NT2/D1 (cell line): ENCODE data around the gene JPH4.

Experiments
- DNase-seq: peaks from one replicate; pipeline ENCODE4 v3.0.0-alpha.2; 2011; ENCODE audit warnings: low read depth, low spot score
- H3K27me3 ChIP-seq: 2 replicates; pipeline ENCODE4 v1.6.0; 2011; ENCODE audit warnings: mild to moderate bottlenecking; ENCODE audit not compliant: insufficient read length, insufficient read depth
- H3K36me3 ChIP-seq: 2 replicates; pipeline ENCODE4 v1.6.1; 2011; ENCODE audit warnings: mild to moderate bottlenecking, low read length, mixed read lengths; ENCODE audit not compliant: insufficient read depth, insufficient read length
- H3K4me1 ChIP-seq: 2 replicates; pipeline ENCODE4 v1.5.1; 2011; ENCODE audit not compliant: insufficient read depth, insufficient read length
- H3K4me3 ChIP-seq: 2 replicates; pipeline ENCODE4 v1.5.1; 2011; ENCODE audit warnings: low read depth; ENCODE audit not compliant: insufficient read length
- H3K9ac ChIP-seq: 2 replicates; pipeline ENCODE4 v1.6.0; 2011; ENCODE audit warnings: low read depth; ENCODE audit not compliant: insufficient read length
- H3K9me3 ChIP-seq: 2 replicates; pipeline ENCODE4 v1.5.1; 2011; ENCODE audit warnings: mild to moderate bottlenecking, low read length; ENCODE audit not compliant: insufficient read depth
- SUZ12 ChIP-seq: IDR thresholded peaks from 2 replicates; pipeline ENCODE4 v1.6.1; 2011; ENCODE audit not compliant: insufficient read length, insufficient read depth; ENCODE audit errors: extremely low read depth
- YY1 ChIP-seq: IDR thresholded peaks from 2 replicates; pipeline ENCODE4 v1.6.1; 2011; ENCODE audit not compliant: insufficient read length, insufficient read depth
- ZNF274 ChIP-seq: IDR thresholded peaks from 2 replicates; pipeline ENCODE4 v1.6.1; 2011; ENCODE audit warnings: mild to moderate bottlenecking, low read depth, low read length

Gene JPH4

GRCh38 chr14:23559010-23559925 lies 19.3 kb downstream of the JPH4 start:
- H3K9me3 ChIP-seq = no peaks in the 10 kb centered on the region
- DNase-seq = no peak
- TF ChIP-seq YY1 (no peak), SUZ12 (no peak), ZNF274 (no peak)
- H3K9ac ChIP-seq = no peak overlapping the region
- no peak overlapping the region for H3K4me3 ChIP-seq
- peaks cover 65% of the 10 kb centered on the region for H3K36me3 ChIP-seq
- H3K4me1 ChIP-seq = peaks cover 6% of the 10 kb centered on the region
- H3K27me3 ChIP-seq = no peaks in the 10 kb centered on the region

DNA sequence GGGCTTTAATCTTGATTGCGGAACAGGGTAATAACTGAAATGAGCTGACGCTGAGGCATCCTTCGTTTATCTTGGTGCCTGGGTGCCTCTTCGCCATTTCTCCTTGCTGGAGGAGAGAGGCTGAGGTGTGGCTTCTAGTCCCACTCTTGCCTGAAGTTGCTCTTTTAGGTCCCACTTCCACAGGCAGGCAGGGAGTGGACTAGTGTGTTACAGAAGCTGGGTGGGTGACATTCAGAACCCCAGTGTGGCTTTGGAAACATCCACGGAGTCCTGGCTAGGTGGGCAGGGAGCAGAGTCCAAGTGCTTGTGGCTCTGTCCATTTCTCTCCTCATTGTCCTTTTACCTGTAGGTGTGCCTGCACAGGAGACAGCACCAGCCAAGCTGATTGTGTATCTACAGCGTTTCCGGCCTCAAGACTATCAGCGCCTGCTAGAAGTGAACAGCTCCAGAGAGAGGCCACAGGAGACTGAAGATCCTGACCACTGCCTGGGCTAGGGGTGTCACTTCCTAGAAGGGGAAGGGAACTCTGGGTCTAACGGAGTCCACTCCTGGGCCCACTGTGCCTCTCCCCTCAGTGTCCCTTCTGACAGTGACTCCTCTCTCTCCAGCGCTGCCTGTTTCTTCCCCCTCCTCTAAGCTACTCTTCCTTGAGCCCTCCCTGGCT lies 20.1 kb downstream of the JPH4 start:
- Histone ChIP-seq H3K9me3 (no peaks in the 10 kb centered on the region), H3K9ac (no peak overlapping the region), H3K27me3 (no peaks in the 10 kb centered on the region), H3K4me1 (peaks cover 6% of the 10 kb centered on the region), H3K36me3 (peaks cover 57% of the 10 kb centered on the region), H3K4me3 (no peak overlapping the region)
- no peak for DNase-seq
- no peak for TF ChIP-seq YY1
- TF ChIP-seq ZNF274 = no peak
- TF ChIP-seq SUZ12 = no peak

- Histone ChIP-seq H3K9me3 (no peaks in the 10 kb centered on the region), H3K4me3 (no peak overlapping the region), H3K4me1 (peaks cover 6% of the 10 kb centered on the region), H3K27me3 (no peaks in the 10 kb centered on the region), H3K36me3 (peaks cover 51% of the 10 kb centered on the region), H3K9ac (no peak overlapping the region)
- no peak for TF ChIP-seq SUZ12
- TF ChIP-seq ZNF274 = no peak
- TF ChIP-seq YY1 = no peak
- DNase-seq = no peak
These were observed 20.6 kb downstream of the JPH4 start for GRCh38 chr14:23557946-23558345.

DNA sequence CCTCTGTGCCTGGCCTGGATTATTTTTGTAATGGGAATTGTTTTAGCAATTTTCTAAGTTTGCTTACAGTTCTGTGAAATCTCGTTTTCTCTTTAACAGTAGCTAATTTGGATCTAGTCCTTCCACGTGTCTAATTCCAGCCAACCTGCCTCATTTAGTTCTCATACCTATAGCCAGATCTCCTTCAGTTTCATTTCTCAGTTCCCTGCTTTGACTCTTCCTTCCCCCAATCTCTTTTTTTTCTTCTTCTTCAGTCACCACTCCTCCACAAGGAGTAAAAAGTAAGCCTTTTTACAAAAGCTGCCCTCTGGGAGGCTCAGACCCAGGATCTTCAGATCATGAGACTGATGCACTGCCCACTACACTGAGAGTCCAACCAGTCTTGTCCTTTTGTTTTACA lies 21.1 kb downstream of the JPH4 start:
- H3K9ac ChIP-seq = no peak overlapping the region

DNA sequence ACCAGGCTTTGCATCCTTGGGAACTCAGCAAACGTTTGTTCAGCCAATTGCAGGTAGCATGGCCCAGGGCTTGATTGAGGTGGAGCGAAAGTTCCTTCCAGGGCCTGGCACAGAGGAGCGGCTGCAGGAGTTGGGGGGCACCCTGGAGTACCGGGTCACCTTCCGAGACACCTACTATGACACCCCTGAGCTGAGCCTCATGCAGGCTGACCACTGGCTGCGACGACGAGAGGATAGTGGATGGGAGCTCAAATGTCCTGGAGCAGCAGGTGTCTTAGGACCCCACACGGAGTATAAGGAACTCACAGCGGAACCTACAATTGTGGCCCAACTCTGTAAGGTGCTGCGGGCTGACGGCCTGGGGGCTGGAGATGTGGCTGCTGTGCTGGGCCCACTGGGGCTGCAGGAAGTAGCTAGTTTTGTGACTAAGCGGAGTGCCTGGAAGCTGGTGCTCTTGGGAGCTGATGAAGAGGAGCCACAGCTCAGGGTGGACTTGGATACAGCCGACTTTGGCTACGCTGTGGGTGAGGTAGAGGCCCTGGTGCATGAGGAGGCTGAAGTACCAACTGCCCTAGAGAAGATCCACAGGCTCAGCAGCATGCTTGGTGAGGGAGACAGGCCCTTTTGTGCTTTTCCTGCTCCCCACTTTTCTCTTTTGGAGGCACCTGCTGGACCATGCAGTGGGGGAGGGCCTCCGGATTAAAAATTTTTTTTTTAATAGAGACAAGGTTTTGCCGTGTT lies 21.7 kb downstream of the JPH4 start:
- Histone ChIP-seq H3K36me3 (peaks cover 45% of the 10 kb centered on the region), H3K9me3 (no peaks in the 10 kb centered on the region), H3K27me3 (no peaks in the 10 kb centered on the region), H3K4me1 (peaks cover 6% of the 10 kb centered on the region), H3K9ac (peak overlapping the region; percentile 88), H3K4me3 (peak overlapping the region; percentile 82)
- TF ChIP-seq ZNF274 = no peak
- no peak for DNase-seq

More for the DNA sequence above, 21.1 kb downstream of the JPH4 start:
- DNase-seq = no peak
- Histone ChIP-seq H3K9me3 (no peaks in the 10 kb centered on the region), H3K4me3 (no peak overlapping the region), H3K36me3 (peaks cover 51% of the 10 kb centered on the region), H3K27me3 (no peaks in the 10 kb centered on the region), H3K4me1 (peaks cover 6% of the 10 kb centered on the region)
- TF ChIP-seq SUZ12 (no peak), YY1 (no peak), ZNF274 (no peak)

DNA sequence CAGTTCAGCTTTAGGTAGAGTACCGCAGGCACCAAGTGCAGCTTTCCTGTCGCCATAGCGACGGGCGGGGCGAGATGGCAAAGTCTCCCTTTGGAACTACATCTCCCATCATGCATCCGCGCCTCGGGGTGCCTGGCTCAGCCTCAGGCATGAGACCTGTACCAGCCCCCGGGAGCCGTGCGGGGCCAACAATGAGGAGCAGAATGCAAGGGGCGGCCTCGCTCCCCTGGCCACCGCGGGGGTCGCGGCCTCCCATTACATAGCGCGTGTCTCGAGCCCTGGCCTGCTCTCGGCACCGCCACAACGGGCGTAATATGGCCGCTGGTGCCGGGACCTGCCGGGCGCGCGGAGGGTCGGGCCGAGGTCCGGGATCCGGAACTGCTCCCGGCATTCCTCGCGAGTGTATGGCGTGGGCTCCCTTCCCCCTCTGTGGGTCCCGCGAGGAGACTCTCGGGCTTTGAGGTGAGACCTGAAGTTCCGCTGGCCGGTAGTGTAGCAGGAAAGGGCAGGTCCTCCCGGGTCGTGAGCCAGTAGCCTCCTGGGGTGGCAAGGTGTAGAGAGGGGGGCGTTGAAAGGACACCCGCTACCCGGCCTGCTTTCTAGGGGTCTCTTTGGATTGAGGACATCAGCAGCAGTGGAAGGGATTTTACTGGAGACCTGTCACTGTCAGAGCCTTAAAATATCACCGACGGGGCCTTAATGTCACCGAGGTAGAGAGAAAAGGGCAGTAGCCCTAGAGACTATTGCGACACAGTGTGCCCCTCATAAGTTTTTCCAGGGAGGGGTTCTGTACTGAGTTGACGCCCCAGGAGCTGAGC lies 22.5 kb downstream of the JPH4 start, which contains the start of gene THTPA:
Gene THTPA, plus strand, starts transcription at position 390 of the 818 bp plus-strand sequence. CDS start 487 bp downstream, outside the sequence.
- Histone ChIP-seq H3K27me3 (no peaks in the 10 kb centered on the region), H3K36me3 (peaks cover 37% of the 10 kb centered on the region), H3K9me3 (no peaks in the 10 kb centered on the region), H3K4me3 (peak within 1 kb of the TSS; percentile 82), H3K9ac (peak within 1 kb of the TSS; percentile 88), H3K4me1 (peaks cover 6% of the 10 kb centered on the region)
- DNase-seq = no peak
- TF ChIP-seq ZNF274 (no peak), SUZ12 (no peak), YY1 (peak; percentile 44)
